AG09319 (cell line): ENCODE measurements around the gene AGMAT.

ENCODE experiments used
- DNase-seq: peaks from one replicate; pipeline ENCODE4 v3.0.0-alpha.2; 2010; ENCODE audit warnings: low read depth; ENCODE audit errors: extremely low read depth
- TF ChIP-seq, protein P1 (sequence below): IDR thresholded peaks from 2 replicates; pipeline ENCODE4 v1.5.1; 2011; ENCODE audit warnings: low read depth, mild to moderate bottlenecking, inconsistent platforms, low read length, moderate library complexity

The AGMAT gene

DNA sequence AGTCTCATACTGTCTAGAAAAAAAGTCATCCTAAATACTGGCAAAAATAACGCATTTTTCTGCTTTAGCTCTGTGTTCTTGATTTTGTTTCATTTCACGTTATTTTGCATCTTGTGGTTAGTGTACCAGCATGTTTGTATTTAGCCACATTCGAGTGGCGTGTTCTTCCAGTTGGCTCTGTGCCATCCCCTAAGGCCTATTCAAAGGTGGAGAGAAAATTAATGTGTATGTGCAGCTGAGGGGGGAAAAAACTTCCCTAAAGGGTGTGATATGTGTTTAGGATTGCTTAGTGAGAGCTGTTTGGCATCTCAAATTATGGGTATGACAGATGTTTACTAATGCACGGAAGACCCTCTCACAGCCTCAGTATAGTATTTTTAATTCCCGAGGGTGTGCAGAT, 46.1 kb downstream of the AGMAT start:
- TF ChIP-seq, protein P1, sequence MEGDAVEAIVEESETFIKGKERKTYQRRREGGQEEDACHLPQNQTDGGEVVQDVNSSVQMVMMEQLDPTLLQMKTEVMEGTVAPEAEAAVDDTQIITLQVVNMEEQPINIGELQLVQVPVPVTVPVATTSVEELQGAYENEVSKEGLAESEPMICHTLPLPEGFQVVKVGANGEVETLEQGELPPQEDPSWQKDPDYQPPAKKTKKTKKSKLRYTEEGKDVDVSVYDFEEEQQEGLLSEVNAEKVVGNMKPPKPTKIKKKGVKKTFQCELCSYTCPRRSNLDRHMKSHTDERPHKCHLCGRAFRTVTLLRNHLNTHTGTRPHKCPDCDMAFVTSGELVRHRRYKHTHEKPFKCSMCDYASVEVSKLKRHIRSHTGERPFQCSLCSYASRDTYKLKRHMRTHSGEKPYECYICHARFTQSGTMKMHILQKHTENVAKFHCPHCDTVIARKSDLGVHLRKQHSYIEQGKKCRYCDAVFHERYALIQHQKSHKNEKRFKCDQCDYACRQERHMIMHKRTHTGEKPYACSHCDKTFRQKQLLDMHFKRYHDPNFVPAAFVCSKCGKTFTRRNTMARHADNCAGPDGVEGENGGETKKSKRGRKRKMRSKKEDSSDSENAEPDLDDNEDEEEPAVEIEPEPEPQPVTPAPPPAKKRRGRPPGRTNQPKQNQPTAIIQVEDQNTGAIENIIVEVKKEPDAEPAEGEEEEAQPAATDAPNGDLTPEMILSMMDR: no peak
- no peak for DNase-seq

DNA sequence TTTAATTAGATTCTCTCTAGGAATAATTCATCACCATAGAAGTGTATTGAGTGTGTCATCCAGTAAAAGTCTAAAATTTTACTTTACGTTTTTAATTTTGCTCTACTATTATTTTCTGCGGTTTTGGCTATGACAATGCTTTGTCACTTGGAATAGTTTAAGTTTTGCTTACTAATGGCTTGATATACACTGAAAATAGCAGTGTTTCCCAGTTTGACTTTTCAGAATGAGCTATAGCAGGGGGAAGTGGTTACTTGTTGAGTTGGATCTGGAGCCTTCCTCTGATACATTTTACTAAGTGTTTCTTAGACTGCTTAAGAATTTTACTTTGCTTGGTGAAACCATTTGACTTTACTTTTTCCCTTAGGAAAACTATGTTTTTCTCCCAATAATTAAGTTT, 53.2 kb downstream of the AGMAT start:
- TF ChIP-seq, protein P1: no peak
- no peak for DNase-seq

DNA sequence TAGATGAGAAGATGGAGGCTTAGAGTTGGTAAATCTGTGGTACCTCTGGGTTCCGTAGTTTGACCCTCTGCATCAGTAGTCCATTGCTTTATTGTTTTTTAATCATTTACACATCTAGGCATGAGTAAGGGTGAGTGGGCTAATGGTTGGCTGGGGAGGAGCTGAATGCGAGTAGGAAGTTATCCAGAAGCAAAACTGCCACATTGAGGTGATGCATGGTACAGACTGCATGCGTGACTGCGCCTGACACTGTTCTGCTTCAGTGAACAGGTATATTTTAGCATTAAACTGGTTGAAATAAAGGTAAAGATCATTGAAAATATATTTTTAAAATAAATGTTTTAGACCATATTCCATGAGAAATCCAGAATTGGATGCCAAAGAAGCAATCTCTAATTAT, 53.8 kb downstream of the AGMAT start:
- TF ChIP-seq, protein P1: no peak
- DNase-seq: no peak

DNA sequence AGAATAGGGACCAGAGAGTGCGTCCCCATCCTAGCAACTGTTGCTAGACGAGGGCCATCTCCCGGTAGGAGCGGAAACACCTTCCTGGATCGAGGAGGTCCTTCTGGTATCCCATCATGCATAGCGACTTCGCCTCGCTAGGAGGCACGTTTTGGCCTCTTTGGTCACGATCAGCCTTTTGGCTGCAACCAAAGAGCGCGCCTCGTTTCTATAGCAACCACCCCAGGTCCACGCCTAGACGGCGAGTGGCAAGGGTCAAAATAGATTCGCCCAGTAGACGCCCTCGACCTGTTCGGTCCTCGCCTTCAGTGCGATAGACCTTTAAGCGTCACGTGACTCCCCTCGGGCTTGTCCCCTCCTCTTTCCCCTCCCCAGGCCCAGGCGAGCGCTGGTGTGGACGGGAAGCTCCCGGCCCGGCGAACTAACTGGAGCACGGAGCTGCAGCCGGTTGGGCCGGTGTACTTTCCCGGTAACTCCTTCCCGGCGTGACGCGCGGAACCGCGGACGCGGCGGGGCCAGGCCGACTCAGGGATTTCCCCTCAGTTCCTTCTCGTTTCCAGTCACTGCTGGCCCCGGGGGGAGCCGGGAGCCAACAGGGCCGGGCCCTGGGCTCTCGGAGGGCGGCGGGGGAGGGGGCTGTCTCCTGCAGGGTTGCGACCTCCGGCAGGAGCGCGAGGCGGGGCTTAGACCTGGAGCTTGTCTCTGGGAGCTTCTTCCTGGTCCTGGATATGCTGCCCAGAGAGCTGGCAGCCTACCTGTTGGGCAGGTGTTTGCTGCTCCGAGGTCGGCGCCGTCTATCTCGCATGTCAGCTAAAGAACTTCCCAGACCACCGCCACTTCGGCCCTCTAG, 58.1 kb downstream of the AGMAT start, which contains the start of gene DNAJC16:
Gene DNAJC16, plus strand, starts transcription at position 359 of the 850 bp plus-strand sequence. CDS start 2,258 bp downstream, outside the sequence.
- peak; percentile 100 for DNase-seq
- TF ChIP-seq, protein P1: peak; percentile 31

DNA sequence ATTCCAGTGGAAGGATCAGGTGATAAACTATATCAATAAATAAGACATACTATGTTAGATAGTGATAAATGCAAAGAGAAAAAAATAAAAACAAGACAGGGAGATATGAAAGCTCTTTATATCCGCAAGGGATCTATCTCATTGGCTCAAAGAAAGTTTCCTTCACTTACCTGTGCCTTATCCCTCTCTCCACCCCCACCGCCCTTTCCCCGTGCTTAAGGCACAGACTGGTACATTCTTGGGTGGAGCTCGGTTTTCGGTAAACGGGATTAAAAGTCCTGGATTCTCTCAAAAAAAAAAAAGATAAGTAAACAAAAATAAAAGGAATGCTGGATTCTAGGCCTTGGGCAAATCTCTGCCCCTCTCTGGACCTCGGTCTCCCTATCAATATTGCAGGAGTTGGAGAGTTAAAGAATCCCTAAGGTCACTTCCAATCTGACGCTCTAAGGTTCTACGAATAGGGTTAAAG, 58.8 kb downstream of the AGMAT start:
- no peak for DNase-seq
- TF ChIP-seq, protein P1: no peak

DNA sequence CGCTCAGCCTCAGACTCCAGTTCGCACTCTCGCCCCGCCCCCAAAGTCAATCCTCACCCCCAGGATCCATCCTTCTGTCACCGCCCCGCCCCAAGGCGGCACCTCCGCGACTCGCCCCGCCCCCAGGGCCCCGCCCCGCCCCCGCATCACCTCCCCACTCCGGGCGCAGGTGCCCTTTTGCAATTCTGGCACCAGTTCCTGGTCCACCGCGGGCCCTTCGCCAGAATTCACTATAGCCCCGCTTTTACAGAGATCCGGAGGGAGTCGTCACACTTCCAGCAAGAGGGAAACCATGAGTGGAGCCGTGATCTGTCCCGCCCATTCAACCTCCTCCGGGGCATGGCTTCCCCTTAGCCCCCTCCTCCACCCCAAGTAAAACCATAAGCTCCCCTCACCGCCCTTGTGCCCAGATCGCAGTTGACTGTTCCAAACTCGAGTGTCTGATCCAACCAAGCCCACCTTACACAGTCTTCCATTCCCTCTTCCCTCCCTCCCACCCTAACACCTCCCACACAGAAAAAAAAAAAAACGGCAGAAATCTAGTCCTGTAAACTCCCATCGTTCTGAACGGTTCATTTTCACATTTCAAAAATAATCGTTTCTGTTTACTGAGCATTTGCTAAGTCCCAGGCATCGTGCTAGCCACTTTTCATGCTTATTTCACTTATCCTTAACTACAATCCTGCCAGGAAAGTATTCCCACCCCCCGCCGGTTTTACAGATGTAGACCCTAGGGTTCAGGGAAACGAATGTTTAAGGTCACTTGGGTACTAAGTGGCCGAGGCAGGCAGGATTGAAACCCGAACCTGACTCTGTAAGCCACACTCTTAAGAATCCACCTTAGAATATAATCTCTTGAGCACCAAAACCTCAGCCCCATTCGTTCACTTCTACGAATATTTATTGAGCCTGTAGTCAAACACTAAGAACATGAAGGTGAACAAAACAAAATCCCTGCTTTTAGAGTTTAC, 59.5 kb downstream of the AGMAT start:
- DNase-seq: no peak

More for the DNA sequence above, 59.5 kb downstream of the AGMAT start:
- TF ChIP-seq, protein P1: no peak
